H1 (cell line): ENCODE data around the gene IFNA7. TPM values are rescaled to one million over a fixed set of nuclear protein-coding genes. Genes with fewer than 3 reads are reported as not detected.
"Not testable (repeated sequence)": the region's sequence is repeated elsewhere in the genome, so short reads cannot be mapped to it uniquely, and the experiment has no call there.

Experiments used
- CTCF ChIA-PET: fragments of 300-600 bp; sonication (Branson Sonifier 250); formaldehyde crosslinking; loops from one replicate; lab custom pipeline; 2021; ENCODE audit not compliant: partially characterized antibody; lab: Charles Lee
- POLR2A ChIA-PET: fragments of 300-600 bp; sonication (Branson Sonifier 250); formaldehyde crosslinking; loops from one replicate; lab custom pipeline; 2021; ENCODE audit warnings: inconsistent platforms; ENCODE audit not compliant: partially characterized antibody; lab: Charles Lee
- DNase-seq, 2 experiments: peaks; one replicate each; pipeline versions ENCODE4 v3.0.0 to v3.0.0-alpha.2; 2010 to 2022; ENCODE audit warnings: low spot score in 2 of 2, low read depth in 1 of 2, mixed read lengths in 1 of 2
- FAIRE-seq: peaks from 2 replicates; lab custom pipeline; 2011; peaks lifted over from hg19 to GRCh38; lab: Jason Lieb, UNC
- H2AFZ ChIP-seq: 2 replicates; pipeline ENCODE4 v1.8.1; 2012; ENCODE audit warnings: low read length, inconsistent platforms
- H2AK5ac ChIP-seq: 2 replicates; pipeline ENCODE4 v1.6.1; 2013; ENCODE audit warnings: low read depth, low read length
- H2BK120ac ChIP-seq: replicated peaks from 2 replicates; pipeline ENCODE3; 2013; ENCODE audit warnings: low read depth, low read length, inconsistent platforms
- H2BK12ac ChIP-seq: 2 replicates; pipeline ENCODE4 v1.6.1; 2013; ENCODE audit warnings: low read depth, low read length
- H2BK15ac ChIP-seq: 2 replicates; pipeline ENCODE4 v1.6.1; 2013; ENCODE audit warnings: low read length
- H2BK20ac ChIP-seq: 2 replicates; pipeline ENCODE4 v1.6.1; 2013; ENCODE audit warnings: low read length
- H2BK5ac ChIP-seq: 2 replicates; pipeline ENCODE4 v1.6.1; 2013; ENCODE audit warnings: low read depth, low read length
- H3K14ac ChIP-seq: 2 replicates; pipeline ENCODE4 v1.6.1; 2013; ENCODE audit warnings: inconsistent platforms; ENCODE audit not compliant: insufficient read length
- H3K18ac ChIP-seq: 2 replicates; pipeline ENCODE4 v1.6.1; 2013; ENCODE audit warnings: low read length; ENCODE audit errors: extremely low read depth
- H3K23ac ChIP-seq: 2 replicates; pipeline ENCODE4 v1.6.1; 2013; ENCODE audit warnings: inconsistent platforms; ENCODE audit not compliant: insufficient read length
- H3K23me2 ChIP-seq: 2 replicates; pipeline ENCODE4 v1.6.1; 2013; ENCODE audit warnings: low read depth, low read length
- H3K27ac ChIP-seq: 2 replicates; pipeline ENCODE4 v1.6.1; 2011; ENCODE audit warnings: low read depth, low read length, inconsistent platforms
- H3K27me3 ChIP-seq, 4 experiments: replicated peaks in 1 of 4; 1 replicate in 1 of 4; 2 replicates in 3 of 4; pipeline versions ENCODE4 v1.6.1 to v1.8.1; 2011 to 2013; ENCODE audit warnings: low read length in 3 of 4, mild to moderate bottlenecking in 3 of 4, inconsistent platforms in 2 of 4, mixed read lengths in 2 of 4, moderate library complexity in 1 of 4; ENCODE audit not compliant: control insufficient read depth in 3 of 4, insufficient read depth in 3 of 4; ENCODE audit errors: extremely low read depth in 1 of 4
- H3K36me3 ChIP-seq, 4 experiments: 2 replicates each; pipeline versions ENCODE4 v1.6.1 to v1.8.1; 2011 to 2013; ENCODE audit warnings: mild to moderate bottlenecking in 4 of 4, low read length in 3 of 4, moderate library complexity in 2 of 4, control low read depth in 1 of 4, inconsistent platforms in 1 of 4; ENCODE audit not compliant: insufficient read depth in 4 of 4, control insufficient read depth in 2 of 4
- H3K4ac ChIP-seq: replicated peaks from 2 replicates; pipeline ENCODE3; 2013; ENCODE audit warnings: low read length, low read depth, mixed read lengths, inconsistent platforms; ENCODE audit not compliant: insufficient read length
- H3K4me1 ChIP-seq, 4 experiments: replicated peaks in 1 of 4; 1 replicate in 1 of 4; 2 replicates in 3 of 4; pipeline versions ENCODE4 v1.6.1 to v1.8.1; 2011 to 2013; ENCODE audit warnings: low read length in 3 of 4, inconsistent platforms in 2 of 4, mixed read lengths in 1 of 4; ENCODE audit not compliant: insufficient read depth in 4 of 4, control insufficient read depth in 3 of 4
- H3K4me2 ChIP-seq, 2 experiments: 2 replicates each; pipeline versions ENCODE4 v1.6.1 to v1.8.1; 2011 to 2013; ENCODE audit warnings: low read depth in 2 of 2, low read length in 2 of 2, control low read depth in 1 of 2, inconsistent platforms in 1 of 2, mild to moderate bottlenecking in 1 of 2; ENCODE audit not compliant: insufficient read depth in 1 of 2
- H3K4me3 ChIP-seq, 4 experiments: fragments of 200-600, 300-600 bp in 1 of 4; sonication (generic), shearing (Covaris generic), sonication (Bioruptor Twin) in 1 of 4; 2 replicates each; pipeline versions ENCODE4 v1.5.1 to v1.8.1; 2011 to 2016; ENCODE audit warnings: low read length in 4 of 4, low read depth in 3 of 4, control low read depth in 2 of 4, inconsistent platforms in 2 of 4, mild to moderate bottlenecking in 2 of 4, mixed read lengths in 1 of 4, moderate library complexity in 1 of 4; ENCODE audit not compliant: insufficient read depth in 2 of 4; ENCODE audit errors: extremely low read depth in 1 of 4
- H3K56ac ChIP-seq: replicated peaks from 2 replicates; pipeline ENCODE3; 2013; ENCODE audit warnings: low read depth, mild to moderate bottlenecking, mixed read lengths, low read length, inconsistent platforms; ENCODE audit not compliant: insufficient read length
- H3K79me1 ChIP-seq: 2 replicates; pipeline ENCODE4 v1.6.1; 2013; ENCODE audit warnings: low read depth, low read length, control low read depth
- H3K79me2 ChIP-seq, 2 experiments: 2 replicates each; pipeline versions ENCODE4 v1.6.1 to v1.8.1; 2012 to 2013; ENCODE audit warnings: low read length in 2 of 2, mild to moderate bottlenecking in 2 of 2, inconsistent platforms in 1 of 2; ENCODE audit not compliant: insufficient read depth in 2 of 2, control insufficient read depth in 1 of 2
- H3K9ac ChIP-seq, 4 experiments: replicated peaks in 1 of 4; 1 replicate in 1 of 4; 2 replicates in 3 of 4; pipeline versions ENCODE4 v1.6.1 to v1.8.1; 2011 to 2013; ENCODE audit warnings: low read depth in 3 of 4, low read length in 3 of 4, control low read depth in 2 of 4, mild to moderate bottlenecking in 2 of 4, moderate library complexity in 2 of 4, inconsistent platforms in 1 of 4; ENCODE audit errors: extremely low read depth in 1 of 4
- H3K9me3 ChIP-seq, 2 experiments: 2 replicates each; pipeline versions ENCODE4 v1.6.1 to v1.8.1; 2012 to 2013; ENCODE audit warnings: mild to moderate bottlenecking in 2 of 2, moderate library complexity in 2 of 2, control low read depth in 1 of 2, inconsistent platforms in 1 of 2, low read depth in 1 of 2, low read length in 1 of 2, mixed read lengths in 1 of 2; ENCODE audit not compliant: insufficient read depth in 2 of 2
- H4K20me1 ChIP-seq, 2 experiments: replicated peaks in 1 of 2; 2 replicates each; pipeline versions ENCODE3 to v1.8.1; 2011 to 2013; ENCODE audit warnings: inconsistent platforms in 2 of 2, low read length in 2 of 2, mild to moderate bottlenecking in 1 of 2; ENCODE audit not compliant: insufficient read depth in 2 of 2, control insufficient read depth in 1 of 2
- H4K5ac ChIP-seq: 2 replicates; pipeline ENCODE4 v1.6.1; 2013; ENCODE audit warnings: low read length, low read depth, mixed read lengths, inconsistent platforms; ENCODE audit not compliant: insufficient read length
- H4K8ac ChIP-seq: 2 replicates; pipeline ENCODE4 v1.8.0; 2013; ENCODE audit warnings: mild to moderate bottlenecking, moderate library complexity, low read length, inconsistent platforms; ENCODE audit not compliant: insufficient read depth; ENCODE audit errors: extremely low read depth
- H4K91ac ChIP-seq: replicated peaks from 2 replicates; pipeline ENCODE3; 2013; ENCODE audit warnings: low read length, mixed read lengths, inconsistent platforms; ENCODE audit not compliant: insufficient read length
- ASH2L ChIP-seq: fragments of 200-600, 300-600 bp; sonication (generic); IDR thresholded peaks from one replicate; pipeline ENCODE4 v1.7.1; 2017; ENCODE audit warnings: low read length
- CEBPB ChIP-seq: IDR thresholded peaks from 2 replicates; pipeline ENCODE4 v1.6.1; 2012; ENCODE audit warnings: low read depth, low read length
- JUND ChIP-seq: IDR thresholded peaks from 2 replicates; pipeline ENCODE4 v1.6.1; 2011; ENCODE audit warnings: mild to moderate bottlenecking, improper control_type of control experiment, low read length
- POU5F1 ChIP-seq: IDR thresholded peaks from 2 replicates; pipeline ENCODE4 v1.6.1; 2011; ENCODE audit warnings: low read depth, mild to moderate bottlenecking, low read length, moderate library complexity
- SRF ChIP-seq: IDR thresholded peaks from 2 replicates; pipeline ENCODE4 v1.6.1; 2011; ENCODE audit warnings: mild to moderate bottlenecking, low read depth, low read length, moderate library complexity
- TAF1 ChIP-seq: IDR thresholded peaks from 2 replicates; pipeline ENCODE4 v1.6.1; 2011; ENCODE audit warnings: mild to moderate bottlenecking, low read depth, low read length
- TEAD4 ChIP-seq: IDR thresholded peaks from 2 replicates; pipeline ENCODE4 v1.6.1; 2012; ENCODE audit warnings: low read depth, low read length, inconsistent platforms, mixed read lengths
- WGBS, 2 experiments: shearing (Covaris generic) in 1 of 2; methylation state at CpG; one replicate each; pipeline versions ENCODE4 v1.1.6 to v1.1.7; 2013 to 2015; ENCODE audit warnings: low lambda C conversion rate in 2 of 2, mixed read lengths in 2 of 2, inconsistent platforms in 1 of 2, low coverage in 1 of 2, missing lambda C conversion rate in 1 of 2; ENCODE audit not compliant: insufficient replicate concordance in 2 of 2, insufficient coverage in 1 of 2, insufficient read length in 1 of 2; ENCODE audit errors: extremely low coverage in 1 of 2, missing lambda C conversion rate in 1 of 2; 5-methylcytosine and 5-hydroxymethylcytosine counted together
- polyA plus RNA-seq, 7 experiments: library from polyadenylated mRNA; depleted of rRNA in 3 of 7; stranded (reverse) in 5 of 7; unstranded in 2 of 7; fragments of >200 nt in 5 of 7; fragments of 200-250 nt in 2 of 7; gene quantifications; 1 replicate in 5 of 7; 2 replicates in 1 of 7; 4 replicates in 1 of 7; pipeline versions ENCODE4 v1.2.1 to v1.2.3, GENCODE V29; 2011 to 2013; ENCODE audit warnings: missing spikeins in 2 of 7, mixed read lengths in 2 of 7
- total RNA-seq: library from RNA; stranded (reverse); fragmentation: NEBNext Ultra II Directional; extraction: Animal tissue kit (Norgen Biotek cat#: 25700); gene quantifications from 2 replicates; pipeline ENCODE4 v1.2.1, GENCODE V29; 2021

IFNA7 gene
- total and polyA plus RNA-seq, 2 of the 8 experiments (the other 6 are each of a cell fraction or from before 2014, with no cell fraction given) = not detected

GRCh38 chr9:21171351-21171750 lies 30.7 kb downstream of the IFNA7 start (continued):
- TF ChIP-seq ASH2L (no peak), SRF (no peak), CEBPB (no peak), POU5F1 (no peak), JUND (no peak), TAF1 (no peak), TEAD4 (no peak)

GRCh38 chr9:21166560-21166959 lies 35.4 kb downstream of the IFNA7 start, which contains the start of gene IFNA21:
IFNA21 (minus strand) TSS chr9:21166660; CDS start chr9:21166612, 48 bp downstream.
- H2BK5ac ChIP-seq, H3K27me3 ChIP-seq, H4K5ac ChIP-seq, H3K79me1 ChIP-seq, H3K9me3 ChIP-seq, H3K14ac ChIP-seq, H3K4me3 ChIP-seq, H2AFZ ChIP-seq, H3K9ac ChIP-seq, H3K4ac ChIP-seq, H4K20me1 ChIP-seq, H3K18ac ChIP-seq, H3K27ac ChIP-seq, H2BK12ac ChIP-seq, H3K23me2 ChIP-seq, H3K4me1 ChIP-seq, H2BK120ac ChIP-seq, H2BK15ac ChIP-seq, DNase-seq, H2AK5ac ChIP-seq, H3K4me2 ChIP-seq, H4K8ac ChIP-seq, CTCF ChIA-PET, H3K79me2 ChIP-seq, H3K23ac ChIP-seq, FAIRE-seq, H4K91ac ChIP-seq, H3K56ac ChIP-seq, POLR2A ChIA-PET, H3K36me3 ChIP-seq, H2BK20ac ChIP-seq: not testable (repeated sequence)
- 87% methylated on average over 2 of the region's 2 CpGs; no CpG with 5 or more reads in 1 of the 2 experiments for WGBS, 2 experiments
